ENCODE data around the gene PCNT. TPM values are rescaled to one million over a fixed set of nuclear protein-coding genes. Genes with fewer than 3 reads are reported as not detected.

PCNT gene
- total RNA-seq, 1 experiment from 2014 or later = 41.0 TPM

DNA sequence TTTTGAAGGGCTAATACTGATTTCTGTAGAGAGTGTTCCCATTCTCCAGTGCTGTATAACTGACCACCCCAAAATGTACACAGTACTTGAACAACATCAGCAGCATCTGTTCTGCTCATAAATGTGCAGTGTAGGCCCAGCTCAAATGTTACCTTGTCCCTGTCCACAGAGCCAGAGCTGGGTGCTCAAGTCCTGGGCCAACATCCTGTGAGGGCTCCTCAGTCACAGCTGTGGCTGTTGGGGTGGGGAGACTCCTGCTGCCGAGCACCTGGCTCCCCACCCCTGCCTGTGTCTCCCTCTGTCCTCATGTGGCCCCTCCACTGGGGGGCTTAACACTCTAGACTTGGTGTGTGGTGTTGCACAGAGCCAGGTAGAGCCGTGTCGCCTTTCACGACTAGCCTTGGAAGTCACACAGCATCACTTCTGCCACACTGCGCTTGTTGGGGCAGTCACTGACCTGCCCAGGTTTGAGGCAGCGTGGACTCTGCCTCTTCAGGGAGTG, 165.3 kb downstream of the PCNT start (continued):
- no peak for TF ChIP-seq NR2C2 (CRISPR knock-in tag; IDR thresholded peaks at IDR 0.05)
- no peak for TF ChIP-seq EMX1 (CRISPR knock-in tag; IDR thresholded peaks at IDR 0.05)
- TF ChIP-seq, protein P1, sequence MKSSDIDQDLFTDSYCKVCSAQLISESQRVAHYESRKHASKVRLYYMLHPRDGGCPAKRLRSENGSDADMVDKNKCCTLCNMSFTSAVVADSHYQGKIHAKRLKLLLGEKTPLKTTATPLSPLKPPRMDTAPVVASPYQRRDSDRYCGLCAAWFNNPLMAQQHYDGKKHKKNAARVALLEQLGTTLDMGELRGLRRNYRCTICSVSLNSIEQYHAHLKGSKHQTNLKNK (CRISPR knock-in tag; IDR thresholded peaks at IDR 0.05) = no peak

DNA sequence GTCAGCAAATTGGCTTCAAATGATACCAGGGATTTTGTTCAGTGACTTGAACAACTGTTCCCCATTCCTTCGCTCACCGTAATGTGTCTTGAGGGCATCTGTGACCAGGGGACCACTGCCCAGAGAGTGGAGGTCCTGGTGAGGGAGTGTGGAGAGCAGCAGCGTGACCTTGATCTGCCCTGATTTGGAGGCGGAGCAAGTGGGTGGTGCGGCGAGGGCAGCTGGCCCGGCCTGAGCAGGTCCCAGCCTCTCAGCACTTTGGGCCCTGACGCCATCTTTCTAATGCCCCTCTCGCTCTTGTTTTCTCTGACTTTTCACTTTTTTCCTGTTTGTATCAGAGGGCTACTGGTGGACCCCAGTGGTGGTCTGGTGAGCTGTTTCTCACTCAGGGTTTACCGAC, 165.8 kb downstream of the PCNT start:
- CTCF ChIA-PET = no interaction called here
- DNase-seq (ENCODE audit: low spot score) = peak; percentile 25
- POLR2A ChIA-PET = no interaction called here
- Mint-ChIP-seq H3K27ac (peak overlapping the region; percentile 59), H3K4me1 (peaks cover 3% of the 10 kb centered on the region; the same call in 1 of the 2 replicates), H3K36me3 (peaks cover 14% of the 10 kb centered on the region), H3K4me3 (no peak overlapping the region), H3K27me3 (ENCODE audit: low read depth) (no peaks in the 10 kb centered on the region), H3K9me3 (no peaks in the 10 kb centered on the region)
- no peak for TF ChIP-seq ZNF423 (CRISPR knock-in tag; IDR thresholded peaks at IDR 0.05)
- TF ChIP-seq, protein P2, sequence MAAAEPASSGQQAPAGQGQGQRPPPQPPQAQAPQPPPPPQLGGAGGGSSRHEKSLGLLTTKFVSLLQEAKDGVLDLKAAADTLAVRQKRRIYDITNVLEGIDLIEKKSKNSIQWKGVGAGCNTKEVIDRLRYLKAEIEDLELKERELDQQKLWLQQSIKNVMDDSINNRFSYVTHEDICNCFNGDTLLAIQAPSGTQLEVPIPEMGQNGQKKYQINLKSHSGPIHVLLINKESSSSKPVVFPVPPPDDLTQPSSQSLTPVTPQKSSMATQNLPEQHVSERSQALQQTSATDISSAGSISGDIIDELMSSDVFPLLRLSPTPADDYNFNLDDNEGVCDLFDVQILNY (CRISPR knock-in tag; IDR thresholded peaks at IDR 0.05) = no peak
- no peak for TF ChIP-seq ESRRA (CRISPR knock-in tag; IDR thresholded peaks at IDR 0.05; ENCODE audit: borderline replicate concordance)
- TF ChIP-seq, protein P3, sequence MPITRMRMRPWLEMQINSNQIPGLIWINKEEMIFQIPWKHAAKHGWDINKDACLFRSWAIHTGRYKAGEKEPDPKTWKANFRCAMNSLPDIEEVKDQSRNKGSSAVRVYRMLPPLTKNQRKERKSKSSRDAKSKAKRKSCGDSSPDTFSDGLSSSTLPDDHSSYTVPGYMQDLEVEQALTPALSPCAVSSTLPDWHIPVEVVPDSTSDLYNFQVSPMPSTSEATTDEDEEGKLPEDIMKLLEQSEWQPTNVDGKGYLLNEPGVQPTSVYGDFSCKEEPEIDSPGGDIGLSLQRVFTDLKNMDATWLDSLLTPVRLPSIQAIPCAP (CRISPR knock-in tag; IDR thresholded peaks at IDR 0.05) = no peak
- no peak for TF ChIP-seq FOXK1 (CRISPR knock-in tag; IDR thresholded peaks at IDR 0.05)
- no peak for TF ChIP-seq NR2C2 (CRISPR knock-in tag; IDR thresholded peaks at IDR 0.05)
- TF ChIP-seq, protein P1 (CRISPR knock-in tag; IDR thresholded peaks at IDR 0.05) = no peak
- TF ChIP-seq, protein P4, sequence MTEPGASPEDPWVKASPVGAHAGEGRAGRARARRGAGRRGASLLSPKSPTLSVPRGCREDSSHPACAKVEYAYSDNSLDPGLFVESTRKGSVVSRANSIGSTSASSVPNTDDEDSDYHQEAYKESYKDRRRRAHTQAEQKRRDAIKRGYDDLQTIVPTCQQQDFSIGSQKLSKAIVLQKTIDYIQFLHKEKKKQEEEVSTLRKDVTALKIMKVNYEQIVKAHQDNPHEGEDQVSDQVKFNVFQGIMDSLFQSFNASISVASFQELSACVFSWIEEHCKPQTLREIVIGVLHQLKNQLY (CRISPR knock-in tag; IDR thresholded peaks at IDR 0.05) = no peak
- TF ChIP-seq, protein P5, sequence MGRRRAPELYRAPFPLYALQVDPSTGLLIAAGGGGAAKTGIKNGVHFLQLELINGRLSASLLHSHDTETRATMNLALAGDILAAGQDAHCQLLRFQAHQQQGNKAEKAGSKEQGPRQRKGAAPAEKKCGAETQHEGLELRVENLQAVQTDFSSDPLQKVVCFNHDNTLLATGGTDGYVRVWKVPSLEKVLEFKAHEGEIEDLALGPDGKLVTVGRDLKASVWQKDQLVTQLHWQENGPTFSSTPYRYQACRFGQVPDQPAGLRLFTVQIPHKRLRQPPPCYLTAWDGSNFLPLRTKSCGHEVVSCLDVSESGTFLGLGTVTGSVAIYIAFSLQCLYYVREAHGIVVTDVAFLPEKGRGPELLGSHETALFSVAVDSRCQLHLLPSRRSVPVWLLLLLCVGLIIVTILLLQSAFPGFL (CRISPR knock-in tag; IDR thresholded peaks at IDR 0.05; ENCODE audit: borderline replicate concordance) = no peak
- TF ChIP-seq, protein P6, sequence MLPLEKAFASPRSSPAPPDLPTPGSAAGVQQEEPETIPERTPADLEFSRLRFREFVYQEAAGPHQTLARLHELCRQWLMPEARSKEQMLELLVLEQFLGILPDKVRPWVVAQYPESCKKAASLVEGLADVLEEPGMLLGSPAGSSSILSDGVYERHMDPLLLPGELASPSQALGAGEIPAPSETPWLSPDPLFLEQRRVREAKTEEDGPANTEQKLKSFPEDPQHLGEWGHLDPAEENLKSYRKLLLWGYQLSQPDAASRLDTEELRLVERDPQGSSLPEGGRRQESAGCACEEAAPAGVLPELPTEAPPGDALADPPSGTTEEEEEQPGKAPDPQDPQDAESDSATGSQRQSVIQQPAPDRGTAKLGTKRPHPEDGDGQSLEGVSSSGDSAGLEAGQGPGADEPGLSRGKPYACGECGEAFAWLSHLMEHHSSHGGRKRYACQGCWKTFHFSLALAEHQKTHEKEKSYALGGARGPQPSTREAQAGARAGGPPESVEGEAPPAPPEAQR (CRISPR knock-in tag; IDR thresholded peaks at IDR 0.05) = no peak
- TF ChIP-seq, protein P7, sequence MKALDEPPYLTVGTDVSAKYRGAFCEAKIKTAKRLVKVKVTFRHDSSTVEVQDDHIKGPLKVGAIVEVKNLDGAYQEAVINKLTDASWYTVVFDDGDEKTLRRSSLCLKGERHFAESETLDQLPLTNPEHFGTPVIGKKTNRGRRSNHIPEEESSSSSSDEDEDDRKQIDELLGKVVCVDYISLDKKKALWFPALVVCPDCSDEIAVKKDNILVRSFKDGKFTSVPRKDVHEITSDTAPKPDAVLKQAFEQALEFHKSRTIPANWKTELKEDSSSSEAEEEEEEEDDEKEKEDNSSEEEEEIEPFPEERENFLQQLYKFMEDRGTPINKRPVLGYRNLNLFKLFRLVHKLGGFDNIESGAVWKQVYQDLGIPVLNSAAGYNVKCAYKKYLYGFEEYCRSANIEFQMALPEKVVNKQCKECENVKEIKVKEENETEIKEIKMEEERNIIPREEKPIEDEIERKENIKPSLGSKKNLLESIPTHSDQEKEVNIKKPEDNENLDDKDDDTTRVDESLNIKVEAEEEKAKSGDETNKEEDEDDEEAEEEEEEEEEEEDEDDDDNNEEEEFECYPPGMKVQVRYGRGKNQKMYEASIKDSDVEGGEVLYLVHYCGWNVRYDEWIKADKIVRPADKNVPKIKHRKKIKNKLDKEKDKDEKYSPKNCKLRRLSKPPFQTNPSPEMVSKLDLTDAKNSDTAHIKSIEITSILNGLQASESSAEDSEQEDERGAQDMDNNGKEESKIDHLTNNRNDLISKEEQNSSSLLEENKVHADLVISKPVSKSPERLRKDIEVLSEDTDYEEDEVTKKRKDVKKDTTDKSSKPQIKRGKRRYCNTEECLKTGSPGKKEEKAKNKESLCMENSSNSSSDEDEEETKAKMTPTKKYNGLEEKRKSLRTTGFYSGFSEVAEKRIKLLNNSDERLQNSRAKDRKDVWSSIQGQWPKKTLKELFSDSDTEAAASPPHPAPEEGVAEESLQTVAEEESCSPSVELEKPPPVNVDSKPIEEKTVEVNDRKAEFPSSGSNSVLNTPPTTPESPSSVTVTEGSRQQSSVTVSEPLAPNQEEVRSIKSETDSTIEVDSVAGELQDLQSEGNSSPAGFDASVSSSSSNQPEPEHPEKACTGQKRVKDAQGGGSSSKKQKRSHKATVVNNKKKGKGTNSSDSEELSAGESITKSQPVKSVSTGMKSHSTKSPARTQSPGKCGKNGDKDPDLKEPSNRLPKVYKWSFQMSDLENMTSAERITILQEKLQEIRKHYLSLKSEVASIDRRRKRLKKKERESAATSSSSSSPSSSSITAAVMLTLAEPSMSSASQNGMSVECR (CRISPR knock-in tag; IDR thresholded peaks at IDR 0.05; ENCODE audit: borderline replicate concordance) = no peak
- no peak for TF ChIP-seq HMGA2 (CRISPR knock-in tag; IDR thresholded peaks at IDR 0.05)
- TF ChIP-seq ZNF416 (CRISPR knock-in tag; IDR thresholded peaks at IDR 0.05) = no peak
- no peak for TF ChIP-seq ZNF219 (CRISPR knock-in tag; IDR thresholded peaks at IDR 0.05; ENCODE audit: borderline replicate concordance)
- no peak for TF ChIP-seq GABPB1 (CRISPR knock-in tag; IDR thresholded peaks at IDR 0.05)
- TF ChIP-seq, protein P8, sequence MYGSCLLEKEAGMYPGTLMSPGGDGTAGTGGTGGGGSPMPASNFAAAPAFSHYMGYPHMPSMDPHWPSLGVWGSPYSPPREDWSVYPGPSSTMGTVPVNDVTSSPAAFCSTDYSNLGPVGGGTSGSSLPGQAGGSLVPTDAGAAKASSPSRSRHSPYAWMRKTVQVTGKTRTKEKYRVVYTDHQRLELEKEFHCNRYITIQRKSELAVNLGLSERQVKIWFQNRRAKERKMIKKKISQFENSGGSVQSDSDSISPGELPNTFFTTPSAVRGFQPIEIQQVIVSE (CRISPR knock-in tag; IDR thresholded peaks at IDR 0.05; ENCODE audit: borderline replicate concordance) = no peak
- TF ChIP-seq SP1 (CRISPR knock-in tag; conservative IDR thresholded peaks at IDR 0.05) = no peak
- ATAC-seq = peak; percentile 43; the same call in 1 of the 2 replicates
